HCT116 (cell line): ENCODE measurements around the gene LSMEM2. TPM values are rescaled to one million over a fixed set of nuclear protein-coding genes. Genes with fewer than 3 reads are reported as not detected.

Experiments
- ATAC-seq: fragments of 200-7000 bp; cut with Tn5 transposase; 2 replicates; pipeline ENCODE4 v1.9.1; 2020; ENCODE audit warnings: mild to moderate bottlenecking, moderate library complexity
- BruUV-seq: library from RNA; stranded (reverse); fragments of 400-500 nt; replicated peaks from 2 replicates; lab custom pipeline; 2021; lab: Mats Ljungman, UMichigan
- CTCF ChIA-PET: fragments of 300-600 bp; sonication (Branson Sonifier 250); formaldehyde crosslinking; loops from one replicate; lab custom pipeline; 2021; ENCODE audit warnings: antibody characterized with exemption; lab: Charles Lee
- POLR2A ChIA-PET: fragments of 300-600, 350-600 bp; sonication (Branson Sonifier 250); formaldehyde crosslinking; loops from one replicate; lab custom pipeline; 2021; ENCODE audit warnings: antibody characterized with exemption; lab: Charles Lee
- RAD21 ChIA-PET, 2 experiments: fragments of 300-600 bp; sonication (Branson Sonifier 250); formaldehyde crosslinking; loops; one replicate each; lab custom pipeline; 2023; ENCODE audit warnings: low total read pairs in 2 of 2; ENCODE audit not compliant: uncharacterized antibody in 2 of 2, unreplicated experiment in 2 of 2, low non-redundant PET in 1 of 2; lab: Charles Lee
- DNase-seq: peaks from one replicate; pipeline ENCODE4 v3.0.0-alpha.2; 2010; ENCODE audit warnings: low read depth, low spot score
- H2AFZ ChIP-seq: fragments of 200-600 bp; shearing (Covaris generic), sonication (generic); 2 replicates; pipeline ENCODE4 v1.6.1; 2017; ENCODE audit warnings: low read depth, mixed run types, mixed read lengths, antibody characterized with exemption, low read length; ENCODE audit not compliant: poor library complexity, severe bottlenecking
- H3K27ac ChIP-seq: 2 replicates; pipeline ENCODE4 v1.5.1; 2012; ENCODE audit warnings: low read depth, low read length
- H3K27me3 ChIP-seq: fragments of 200-600 bp; sonication (generic); 2 replicates; pipeline ENCODE4 v1.6.1; 2016; ENCODE audit warnings: mixed run types, low read length, mixed read lengths; ENCODE audit not compliant: insufficient read depth
- H3K36me3 ChIP-seq, 2 experiments: fragments of 200-500 bp in 1 of 2; fragments of 200-600 bp in 1 of 2; sonication (Bioruptor generic) in 1 of 2; sonication (generic) in 1 of 2; 2 replicates each; pipeline versions ENCODE4 v1.5.1 to v1.6.1; 2014 to 2016; ENCODE audit warnings: low read length in 2 of 2, inconsistent platforms in 1 of 2, mixed read lengths in 1 of 2, mixed run types in 1 of 2; ENCODE audit not compliant: insufficient read depth in 2 of 2, control insufficient read depth in 1 of 2
- H3K4me1 ChIP-seq, 2 experiments: fragments of 200-600 bp in 1 of 2; sonication (generic) in 1 of 2; 2 replicates each; pipeline versions ENCODE4 v1.5.1 to v1.6.1; 2012 to 2017; ENCODE audit warnings: low read length in 2 of 2, inconsistent platforms in 1 of 2, mild to moderate bottlenecking in 1 of 2, mixed read lengths in 1 of 2, mixed run types in 1 of 2, moderate library complexity in 1 of 2; ENCODE audit not compliant: insufficient read depth in 2 of 2, control insufficient read depth in 1 of 2
- H3K4me2 ChIP-seq: fragments of 200-600 bp; sonication (generic); 2 replicates; pipeline ENCODE4 v1.6.1; 2017; ENCODE audit warnings: mixed run types, low read length, mixed read lengths
- H3K4me3 ChIP-seq, 2 experiments: fragments of 200-600 bp in 1 of 2; sonication (generic) in 1 of 2; replicated peaks in 1 of 2; 2 replicates each; pipeline ENCODE4 v1.5.1; 2011 to 2016; ENCODE audit warnings: low read length in 2 of 2, control low read depth in 1 of 2, low read depth in 1 of 2, mild to moderate bottlenecking in 1 of 2, mixed read lengths in 1 of 2, mixed run types in 1 of 2
- H3K79me2 ChIP-seq: fragments of 200-600 bp; sonication (generic); 2 replicates; pipeline ENCODE4 v1.6.1; 2017; ENCODE audit warnings: mild to moderate bottlenecking, mixed run types, low read length, moderate library complexity, mixed read lengths; ENCODE audit not compliant: insufficient read depth
- H3K9ac ChIP-seq: fragments of 200-600 bp; sonication (generic); 2 replicates; pipeline ENCODE4 v1.6.1; 2016; ENCODE audit warnings: low read length, mixed read lengths
- H3K9me2 ChIP-seq: fragments of 200-600 bp; sonication (generic), shearing (Covaris generic); 2 replicates; pipeline ENCODE4 v1.6.1; 2017; ENCODE audit warnings: mixed run types, mild to moderate bottlenecking, moderate library complexity; ENCODE audit not compliant: insufficient read depth
- H3K9me3 ChIP-seq, 2 experiments: fragments of 200-500 bp in 1 of 2; fragments of 200-600 bp in 1 of 2; sonication (Bioruptor generic) in 1 of 2; sonication (generic) in 1 of 2; 2 replicates each; pipeline ENCODE4 v1.6.1; 2014 to 2017; ENCODE audit warnings: low read length in 2 of 2, mixed read lengths in 2 of 2, inconsistent platforms in 1 of 2, low read depth in 1 of 2, mild to moderate bottlenecking in 1 of 2, mixed run types in 1 of 2, moderate library complexity in 1 of 2; ENCODE audit not compliant: control insufficient read depth in 1 of 2, insufficient read depth in 1 of 2
- H4K20me1 ChIP-seq: fragments of 200-600 bp; sonication (generic), shearing (Covaris generic); 2 replicates; pipeline ENCODE4 v1.6.1; 2017; ENCODE audit warnings: mixed run types, mild to moderate bottlenecking, moderate library complexity; ENCODE audit not compliant: insufficient read depth
- CTCF ChIP-seq, 3 experiments: fragments of 200-600 bp in 1 of 3; sonication (generic) in 1 of 3; IDR thresholded peaks in 2 of 3; conservative IDR thresholded peaks in 1 of 3; 2 replicates each; pipeline ENCODE4 v1.5.1; 2012 to 2017; ENCODE audit warnings: low read depth in 2 of 3, low read length in 2 of 3, antibody characterized with exemption in 1 of 3, borderline replicate concordance in 1 of 3, control low read depth in 1 of 3, mild to moderate bottlenecking in 1 of 3, mixed read lengths in 1 of 3, mixed run types in 1 of 3, moderate library complexity in 1 of 3; ENCODE audit not compliant: insufficient read depth in 1 of 3
- POLR2AphosphoS5 ChIP-seq: IDR thresholded peaks from 2 replicates; pipeline ENCODE4 v1.6.1; 2011; ENCODE audit warnings: mild to moderate bottlenecking, low read depth, low read length, moderate library complexity
- RAD21 ChIP-seq: IDR thresholded peaks from 2 replicates; pipeline ENCODE4 v1.6.1; 2012; ENCODE audit warnings: low read depth, mild to moderate bottlenecking
- SIN3A ChIP-seq: IDR thresholded peaks from 2 replicates; pipeline ENCODE4 v1.6.1; 2012; ENCODE audit warnings: low read depth
- TCF7L2 ChIP-seq: IDR thresholded peaks from 2 replicates; pipeline ENCODE4 v1.7.0; 2011; ENCODE audit warnings: borderline replicate concordance, inconsistent platforms; ENCODE audit not compliant: insufficient read depth, insufficient read length; ENCODE audit errors: extremely low read depth
- ZFX ChIP-seq: fragments of 450-650 bp; IDR thresholded peaks from 2 replicates; pipeline ENCODE4 v1.6.1; 2017
- intact Hi-C: fragments of 100-400 bp; cut with micrococcal nuclease; formaldehyde crosslinking; loops from 2 replicates; pipeline ENCODE4 v1.10.0; 2022
- total RNA-seq: library from RNA; stranded (reverse); gene quantifications from one replicate; pipeline ENCODE4 v1.2.1, GENCODE V29; 2021; ENCODE audit not compliant: unreplicated experiment

LSMEM2 gene
- total RNA-seq, 1 experiment from 2014 or later, result not detected

- Histone ChIP-seq H3K27me3 (no peaks in the 10 kb centered on the region), H3K4me2 (peak overlapping the region; percentile 92), H3K9me3 (no peaks in the 10 kb centered on the region), H3K9ac (peak overlapping the region; percentile 84)
- BruUV-seq, result TSS peak; percentile 19
- no peak for TF ChIP-seq SIN3A
- peak; percentile 98 for TF ChIP-seq TCF7L2
- TF ChIP-seq ZFX, result peak; percentile 82
- TF ChIP-seq POLR2AphosphoS5, result peak; percentile 84
- no peak for TF ChIP-seq RAD21
- TF ChIP-seq CTCF (IDR thresholded peaks at IDR 0.05 in 2 of 3, conservative IDR thresholded peaks at IDR 0.05 in 1 of 3; ENCODE audit: borderline replicate concordance in 1 of 3, insufficient read depth in 1 of 3, low read depth in 2 of 3, low read length in 2 of 3), result peak in 2 of 3 experiments; percentile 83 to 98; a peak in 4 of 6 replicates
- TF ChIP-seq, all 23 proteins: peak for 4
- ChIA-PET POLR2A (interaction anchor here (0.6 to 2.0 kb wide), 6 partner anchors 9 to 1463 kb away, joined by 3 to 8 read pairs (median 4); partner anchors contain the start of genes GNAI2 and SEMA3B), CTCF (interaction anchor here (0.7 to 3.3 kb wide), 18 partner anchors 11 to 351 kb away, joined by 3 to 46 read pairs (median 4); partner anchors contain the start of genes CISH, GNAI2, HYAL3 and IFRD2), RAD21 (interaction anchor here (0.8 to 1.2 kb wide), 6 partner anchors 9 to 61 kb away, joined by 3 to 7 read pairs (median 4); no protein-coding TSS in a partner anchor)
- Histone ChIP-seq H3K4me3 (peak overlapping the region; percentile 59 to 64), H3K27ac (peak overlapping the region; percentile 77), H3K9me2 (no peaks in the 10 kb centered on the region), H4K20me1 (no peaks in the 10 kb centered on the region), H3K4me1 (peaks cover 35 to 60% of the 10 kb centered on the region in 2 experiments), H3K79me2 (no peaks in the 10 kb centered on the region), H3K36me3 (peaks cover 11 to 15% of the 10 kb centered on the region in 2 experiments; a peak in 3 of 4 replicates), H2AFZ (no peak overlapping the region)
- ATAC-seq (peak; percentile 77), DNase-seq (no peak)
- intact Hi-C loops, result loop anchor here (2.0 kb wide), 1 partner anchor 65 kb away; no protein-coding TSS in a partner anchor
These were observed 18.6 kb upstream of the LSMEM2 start for GRCh38 chr3:50260027-50260941.
